H1 (cell line): ENCODE measurements around the gene CACNA2D3. TPM values are rescaled to one million over a fixed set of nuclear protein-coding genes. Genes with fewer than 3 reads are reported as not detected.

ENCODE experiments used
- CTCF ChIA-PET: fragments of 300-600 bp; sonication (Branson Sonifier 250); formaldehyde crosslinking; loops from one replicate; lab custom pipeline; 2021; ENCODE audit not compliant: partially characterized antibody; lab: Charles Lee
- POLR2A ChIA-PET: fragments of 300-600 bp; sonication (Branson Sonifier 250); formaldehyde crosslinking; loops from one replicate; lab custom pipeline; 2021; ENCODE audit warnings: inconsistent platforms; ENCODE audit not compliant: partially characterized antibody; lab: Charles Lee
- DNase-seq, 2 experiments: peaks; one replicate each; pipeline versions ENCODE4 v3.0.0 to v3.0.0-alpha.2; 2010 to 2022; ENCODE audit warnings: low spot score in 2 of 2, low read depth in 1 of 2, mixed read lengths in 1 of 2
- FAIRE-seq: peaks from 2 replicates; lab custom pipeline; 2011; peaks lifted over from hg19 to GRCh38; lab: Jason Lieb, UNC
- H2AFZ ChIP-seq: 2 replicates; pipeline ENCODE4 v1.8.1; 2012; ENCODE audit warnings: low read length, inconsistent platforms
- H2AK5ac ChIP-seq: 2 replicates; pipeline ENCODE4 v1.6.1; 2013; ENCODE audit warnings: low read depth, low read length
- H2BK120ac ChIP-seq: replicated peaks from 2 replicates; pipeline ENCODE3; 2013; ENCODE audit warnings: low read depth, low read length, inconsistent platforms
- H2BK12ac ChIP-seq: 2 replicates; pipeline ENCODE4 v1.6.1; 2013; ENCODE audit warnings: low read depth, low read length
- H2BK15ac ChIP-seq: 2 replicates; pipeline ENCODE4 v1.6.1; 2013; ENCODE audit warnings: low read length
- H2BK20ac ChIP-seq: 2 replicates; pipeline ENCODE4 v1.6.1; 2013; ENCODE audit warnings: low read length
- H2BK5ac ChIP-seq: 2 replicates; pipeline ENCODE4 v1.6.1; 2013; ENCODE audit warnings: low read depth, low read length
- H3K14ac ChIP-seq: 2 replicates; pipeline ENCODE4 v1.6.1; 2013; ENCODE audit warnings: inconsistent platforms; ENCODE audit not compliant: insufficient read length
- H3K18ac ChIP-seq: 2 replicates; pipeline ENCODE4 v1.6.1; 2013; ENCODE audit warnings: low read length; ENCODE audit errors: extremely low read depth
- H3K23ac ChIP-seq: 2 replicates; pipeline ENCODE4 v1.6.1; 2013; ENCODE audit warnings: inconsistent platforms; ENCODE audit not compliant: insufficient read length
- H3K23me2 ChIP-seq: 2 replicates; pipeline ENCODE4 v1.6.1; 2013; ENCODE audit warnings: low read depth, low read length
- H3K27ac ChIP-seq: 2 replicates; pipeline ENCODE4 v1.6.1; 2011; ENCODE audit warnings: low read depth, low read length, inconsistent platforms
- H3K27me3 ChIP-seq, 4 experiments: replicated peaks in 1 of 4; 1 replicate in 1 of 4; 2 replicates in 3 of 4; pipeline versions ENCODE4 v1.6.1 to v1.8.1; 2011 to 2013; ENCODE audit warnings: low read length in 3 of 4, mild to moderate bottlenecking in 3 of 4, inconsistent platforms in 2 of 4, mixed read lengths in 2 of 4, moderate library complexity in 1 of 4; ENCODE audit not compliant: control insufficient read depth in 3 of 4, insufficient read depth in 3 of 4; ENCODE audit errors: extremely low read depth in 1 of 4
- H3K36me3 ChIP-seq, 4 experiments: 2 replicates each; pipeline versions ENCODE4 v1.6.1 to v1.8.1; 2011 to 2013; ENCODE audit warnings: mild to moderate bottlenecking in 4 of 4, low read length in 3 of 4, moderate library complexity in 2 of 4, control low read depth in 1 of 4, inconsistent platforms in 1 of 4; ENCODE audit not compliant: insufficient read depth in 4 of 4, control insufficient read depth in 2 of 4
- H3K4ac ChIP-seq: replicated peaks from 2 replicates; pipeline ENCODE3; 2013; ENCODE audit warnings: low read length, low read depth, mixed read lengths, inconsistent platforms; ENCODE audit not compliant: insufficient read length
- H3K4me1 ChIP-seq, 4 experiments: replicated peaks in 1 of 4; 1 replicate in 1 of 4; 2 replicates in 3 of 4; pipeline versions ENCODE4 v1.6.1 to v1.8.1; 2011 to 2013; ENCODE audit warnings: low read length in 3 of 4, inconsistent platforms in 2 of 4, mixed read lengths in 1 of 4; ENCODE audit not compliant: insufficient read depth in 4 of 4, control insufficient read depth in 3 of 4
- H3K4me2 ChIP-seq, 2 experiments: 2 replicates each; pipeline versions ENCODE4 v1.6.1 to v1.8.1; 2011 to 2013; ENCODE audit warnings: low read depth in 2 of 2, low read length in 2 of 2, control low read depth in 1 of 2, inconsistent platforms in 1 of 2, mild to moderate bottlenecking in 1 of 2; ENCODE audit not compliant: insufficient read depth in 1 of 2
- H3K4me3 ChIP-seq, 4 experiments: fragments of 200-600, 300-600 bp in 1 of 4; sonication (generic), shearing (Covaris generic), sonication (Bioruptor Twin) in 1 of 4; 2 replicates each; pipeline versions ENCODE4 v1.5.1 to v1.8.1; 2011 to 2016; ENCODE audit warnings: low read length in 4 of 4, low read depth in 3 of 4, control low read depth in 2 of 4, inconsistent platforms in 2 of 4, mild to moderate bottlenecking in 2 of 4, mixed read lengths in 1 of 4, moderate library complexity in 1 of 4; ENCODE audit not compliant: insufficient read depth in 2 of 4; ENCODE audit errors: extremely low read depth in 1 of 4
- H3K56ac ChIP-seq: replicated peaks from 2 replicates; pipeline ENCODE3; 2013; ENCODE audit warnings: low read depth, mild to moderate bottlenecking, mixed read lengths, low read length, inconsistent platforms; ENCODE audit not compliant: insufficient read length
- H3K79me1 ChIP-seq: 2 replicates; pipeline ENCODE4 v1.6.1; 2013; ENCODE audit warnings: low read depth, low read length, control low read depth
- H3K79me2 ChIP-seq, 2 experiments: 2 replicates each; pipeline versions ENCODE4 v1.6.1 to v1.8.1; 2012 to 2013; ENCODE audit warnings: low read length in 2 of 2, mild to moderate bottlenecking in 2 of 2, inconsistent platforms in 1 of 2; ENCODE audit not compliant: insufficient read depth in 2 of 2, control insufficient read depth in 1 of 2
- H3K9ac ChIP-seq, 4 experiments: replicated peaks in 1 of 4; 1 replicate in 1 of 4; 2 replicates in 3 of 4; pipeline versions ENCODE4 v1.6.1 to v1.8.1; 2011 to 2013; ENCODE audit warnings: low read depth in 3 of 4, low read length in 3 of 4, control low read depth in 2 of 4, mild to moderate bottlenecking in 2 of 4, moderate library complexity in 2 of 4, inconsistent platforms in 1 of 4; ENCODE audit errors: extremely low read depth in 1 of 4
- H3K9me3 ChIP-seq, 2 experiments: 2 replicates each; pipeline versions ENCODE4 v1.6.1 to v1.8.1; 2012 to 2013; ENCODE audit warnings: mild to moderate bottlenecking in 2 of 2, moderate library complexity in 2 of 2, control low read depth in 1 of 2, inconsistent platforms in 1 of 2, low read depth in 1 of 2, low read length in 1 of 2, mixed read lengths in 1 of 2; ENCODE audit not compliant: insufficient read depth in 2 of 2
- H4K20me1 ChIP-seq, 2 experiments: replicated peaks in 1 of 2; 2 replicates each; pipeline versions ENCODE3 to v1.8.1; 2011 to 2013; ENCODE audit warnings: inconsistent platforms in 2 of 2, low read length in 2 of 2, mild to moderate bottlenecking in 1 of 2; ENCODE audit not compliant: insufficient read depth in 2 of 2, control insufficient read depth in 1 of 2
- H4K5ac ChIP-seq: 2 replicates; pipeline ENCODE4 v1.6.1; 2013; ENCODE audit warnings: low read length, low read depth, mixed read lengths, inconsistent platforms; ENCODE audit not compliant: insufficient read length
- H4K8ac ChIP-seq: 2 replicates; pipeline ENCODE4 v1.8.0; 2013; ENCODE audit warnings: mild to moderate bottlenecking, moderate library complexity, low read length, inconsistent platforms; ENCODE audit not compliant: insufficient read depth; ENCODE audit errors: extremely low read depth
- H4K91ac ChIP-seq: replicated peaks from 2 replicates; pipeline ENCODE3; 2013; ENCODE audit warnings: low read length, mixed read lengths, inconsistent platforms; ENCODE audit not compliant: insufficient read length
- BACH1 ChIP-seq: IDR thresholded peaks from 2 replicates; pipeline ENCODE4 v1.6.1; 2012; ENCODE audit warnings: low read length, improper control_type of control experiment
- CBX5 ChIP-seq: fragments of 300-800, 300-1000 bp; sonication (generic); IDR thresholded peaks from 2 replicates; pipeline ENCODE4 v1.7.1; 2016; ENCODE audit warnings: antibody characterized with exemption, low read length, low read depth
- CREB1 ChIP-seq: IDR thresholded peaks from 2 replicates; pipeline ENCODE4 v1.6.1; 2012; ENCODE audit warnings: inconsistent platforms
- JUN ChIP-seq: IDR thresholded peaks from 2 replicates; pipeline ENCODE4 v1.6.1; 2011; ENCODE audit warnings: low read depth, mild to moderate bottlenecking, improper control_type of control experiment, low read length
- JUND ChIP-seq: IDR thresholded peaks from 2 replicates; pipeline ENCODE4 v1.6.1; 2011; ENCODE audit warnings: mild to moderate bottlenecking, improper control_type of control experiment, low read length
- MAFK ChIP-seq: IDR thresholded peaks from 2 replicates; pipeline ENCODE4 v1.6.1; 2012; ENCODE audit warnings: low read depth, mild to moderate bottlenecking, improper control_type of control experiment, low read length
- PHF8 ChIP-seq: fragments of 200-600 bp; sonication (generic); conservative IDR thresholded peaks from 2 replicates; pipeline ENCODE4 v1.7.1; 2012; ENCODE audit warnings: low read depth, mild to moderate bottlenecking, inconsistent platforms, low read length, moderate library complexity
- POLR2AphosphoS5 ChIP-seq: IDR thresholded peaks from 2 replicates; pipeline ENCODE4 v1.6.1; 2011; ENCODE audit warnings: low read depth, low read length
- SUZ12 ChIP-seq: fragments of 200-600 bp; sonication (generic); IDR thresholded peaks from 2 replicates; pipeline ENCODE4 v1.6.1; 2012; ENCODE audit warnings: mild to moderate bottlenecking, inconsistent platforms, low read length, moderate library complexity, mixed read lengths
- TBP ChIP-seq: IDR thresholded peaks from 2 replicates; pipeline ENCODE4 v1.6.1; 2011; ENCODE audit warnings: low read depth, low read length, improper control_type of control experiment
- TEAD4 ChIP-seq: IDR thresholded peaks from 2 replicates; pipeline ENCODE4 v1.6.1; 2012; ENCODE audit warnings: low read depth, low read length, inconsistent platforms, mixed read lengths
- YY1 ChIP-seq: IDR thresholded peaks from 2 replicates; pipeline ENCODE4 v1.6.1; 2011; ENCODE audit warnings: low read depth, mild to moderate bottlenecking, low read length
- WGBS, 2 experiments: shearing (Covaris generic) in 1 of 2; methylation state at CpG; one replicate each; pipeline versions ENCODE4 v1.1.6 to v1.1.7; 2013 to 2015; ENCODE audit warnings: low lambda C conversion rate in 2 of 2, mixed read lengths in 2 of 2, inconsistent platforms in 1 of 2, low coverage in 1 of 2, missing lambda C conversion rate in 1 of 2; ENCODE audit not compliant: insufficient replicate concordance in 2 of 2, insufficient coverage in 1 of 2, insufficient read length in 1 of 2; ENCODE audit errors: extremely low coverage in 1 of 2, missing lambda C conversion rate in 1 of 2; 5-methylcytosine and 5-hydroxymethylcytosine counted together
- polyA plus RNA-seq, 7 experiments: library from polyadenylated mRNA; depleted of rRNA in 3 of 7; stranded (reverse) in 5 of 7; unstranded in 2 of 7; fragments of >200 nt in 5 of 7; fragments of 200-250 nt in 2 of 7; gene quantifications; 1 replicate in 5 of 7; 2 replicates in 1 of 7; 4 replicates in 1 of 7; pipeline versions ENCODE4 v1.2.1 to v1.2.3, GENCODE V29; 2011 to 2013; ENCODE audit warnings: missing spikeins in 2 of 7, mixed read lengths in 2 of 7
- total RNA-seq: library from RNA; stranded (reverse); fragmentation: NEBNext Ultra II Directional; extraction: Animal tissue kit (Norgen Biotek cat#: 25700); gene quantifications from 2 replicates; pipeline ENCODE4 v1.2.1, GENCODE V29; 2021

The CACNA2D3 gene
- total and polyA plus RNA-seq, 2 of the 8 experiments (the other 6 are each of a cell fraction or from before 2014, with no cell fraction given), result 1.5 to 1.8 TPM

GRCh38 chr3:54171951-54172350 is 49.6 kb downstream of the CACNA2D3 start:
- no peak overlapping the region for H2BK12ac ChIP-seq
- no peak overlapping the region for H4K5ac ChIP-seq
- no peaks in the 10 kb centered on the region for H3K36me3 ChIP-seq
- H3K14ac ChIP-seq, result no peak overlapping the region
- FAIRE-seq, result no peak
- H2AK5ac ChIP-seq, result no peak overlapping the region
- DNase-seq, result no peak
- no peak overlapping the region for H3K4me3 ChIP-seq
- H3K27me3 ChIP-seq, result no peaks in the 10 kb centered on the region
- no peaks in the 10 kb centered on the region for H3K79me1 ChIP-seq
- no peak overlapping the region; the same call in 1 of the 2 replicates for H2AFZ ChIP-seq
- no peak for TF ChIP-seq SUZ12
- TF ChIP-seq YY1, result no peak
- TF ChIP-seq TEAD4, result no peak
- no peak for TF ChIP-seq BACH1
- no peak for TF ChIP-seq MAFK
- no peak for TF ChIP-seq JUN
- TF ChIP-seq TBP, result no peak
- TF ChIP-seq PHF8, result no peak
- no peak for TF ChIP-seq CBX5
- no peak for TF ChIP-seq JUND
- no peak for TF ChIP-seq POLR2AphosphoS5
- no peak for TF ChIP-seq CREB1
- no peak overlapping the region for H3K4ac ChIP-seq
- H2BK5ac ChIP-seq, result no peak overlapping the region
- H3K79me2 ChIP-seq, result no peaks in the 10 kb centered on the region
- H3K4me1 ChIP-seq, result peaks cover 0 to 9% (median 3%) of the 10 kb centered on the region in 4 experiments; a peak in 4 of 7 replicates
- H2BK20ac ChIP-seq, result no peak overlapping the region
- no peaks in the 10 kb centered on the region for H4K20me1 ChIP-seq
- ChIA-PET CTCF (no interaction called here), POLR2A (no interaction called here)
- no peak overlapping the region for H3K18ac ChIP-seq
- no peak overlapping the region for H3K9ac ChIP-seq
- no peak overlapping the region for H3K27ac ChIP-seq
- no peak overlapping the region for H3K56ac ChIP-seq
- WGBS, 2 experiments, result 95% methylated on average over 10 of the region's 10 CpGs; no CpG with 5 or more reads in 1 of the 2 experiments
- H2BK15ac ChIP-seq, result no peak overlapping the region
- H4K8ac ChIP-seq, result peak overlapping the region; percentile 1; the same call in 1 of the 2 replicates
- H4K91ac ChIP-seq, result no peak overlapping the region
- no peaks in the 10 kb centered on the region; the same call in 1 of the 2 replicates for H3K23me2 ChIP-seq
- H2BK120ac ChIP-seq, result no peak overlapping the region
- no peak overlapping the region for H3K23ac ChIP-seq
- no peaks in the 10 kb centered on the region for H3K9me3 ChIP-seq
- no peak overlapping the region for H3K4me2 ChIP-seq
